Upper lobe of left lung (tissue), 4 donors: ENCODE data around the gene ZNF43.
"Not testable (repeated sequence)": the region's sequence is repeated elsewhere in the genome, so short reads cannot be mapped to it uniquely, and the experiment has no call there.

ENCODE experiments used
- EP300 ChIP-seq, 4 donors: sonication (generic); formaldehyde crosslinking; IDR thresholded peaks; one replicate each; pipeline ENCODE4 v1.5.1; 2017; ENCODE audit warnings: antibody characterized with exemption in 4 of 4, control low read depth in 2 of 4
- POLR2A ChIP-seq, 4 donors: fragments of 450-650 bp; IDR thresholded peaks; one replicate each; pipeline ENCODE4 v1.5.1; 2016 to 2017; ENCODE audit warnings: antibody characterized with exemption in 4 of 4, mild to moderate bottlenecking in 2 of 4
- POLR2AphosphoS5 ChIP-seq, 2 donors: sonication (generic); formaldehyde crosslinking; IDR thresholded peaks; one replicate each; pipeline ENCODE4 v1.5.1; 2017; ENCODE audit warnings: antibody characterized with exemption in 2 of 2
- TF ChIP-seq, protein P1 (sequence below), 6 experiments: fragments of 450-650 bp in 4 of 6; fragments of 200-600 bp in 2 of 6; sonication (generic) in 2 of 6; IDR thresholded peaks; one replicate each; pipeline ENCODE4 v1.5.1; 2016 to 2019; ENCODE audit warnings: antibody characterized with exemption in 6 of 6

DNA sequence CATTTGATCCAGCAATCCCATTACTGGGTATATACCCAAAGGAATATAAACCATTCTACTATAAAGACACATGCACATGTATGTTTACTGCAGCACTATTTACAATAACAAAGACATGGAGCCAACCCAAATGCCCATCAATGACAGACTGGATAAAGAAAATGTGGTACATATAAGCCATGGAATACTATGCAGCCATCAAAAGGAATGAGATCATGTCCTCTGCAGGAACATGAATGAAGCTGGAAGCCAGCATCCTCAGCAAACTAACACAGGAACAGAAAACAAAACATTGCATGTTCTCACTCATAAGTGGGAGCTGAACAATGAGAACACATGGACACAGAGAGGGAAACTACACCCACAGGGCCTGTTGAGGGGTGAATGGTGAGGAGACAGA, 80.4 kb downstream of the ZNF43 start:
- TF ChIP-seq, protein P1, sequence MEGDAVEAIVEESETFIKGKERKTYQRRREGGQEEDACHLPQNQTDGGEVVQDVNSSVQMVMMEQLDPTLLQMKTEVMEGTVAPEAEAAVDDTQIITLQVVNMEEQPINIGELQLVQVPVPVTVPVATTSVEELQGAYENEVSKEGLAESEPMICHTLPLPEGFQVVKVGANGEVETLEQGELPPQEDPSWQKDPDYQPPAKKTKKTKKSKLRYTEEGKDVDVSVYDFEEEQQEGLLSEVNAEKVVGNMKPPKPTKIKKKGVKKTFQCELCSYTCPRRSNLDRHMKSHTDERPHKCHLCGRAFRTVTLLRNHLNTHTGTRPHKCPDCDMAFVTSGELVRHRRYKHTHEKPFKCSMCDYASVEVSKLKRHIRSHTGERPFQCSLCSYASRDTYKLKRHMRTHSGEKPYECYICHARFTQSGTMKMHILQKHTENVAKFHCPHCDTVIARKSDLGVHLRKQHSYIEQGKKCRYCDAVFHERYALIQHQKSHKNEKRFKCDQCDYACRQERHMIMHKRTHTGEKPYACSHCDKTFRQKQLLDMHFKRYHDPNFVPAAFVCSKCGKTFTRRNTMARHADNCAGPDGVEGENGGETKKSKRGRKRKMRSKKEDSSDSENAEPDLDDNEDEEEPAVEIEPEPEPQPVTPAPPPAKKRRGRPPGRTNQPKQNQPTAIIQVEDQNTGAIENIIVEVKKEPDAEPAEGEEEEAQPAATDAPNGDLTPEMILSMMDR (IDR thresholded peaks at IDR 0.05): not testable (repeated sequence)
- not testable (repeated sequence) for TF ChIP-seq POLR2A, POLR2AphosphoS5, EP300 (IDR thresholded peaks at IDR 0.05)
